K562 (cell line): ENCODE results near the gene GALNT16.

Experiments
- HNRNPK ChIP-seq: fragments of 200-400 bp; formaldehyde crosslinking; IDR thresholded peaks from one replicate; pipeline ENCODE4 v1.6.1; 2018; ENCODE audit warnings: mild to moderate bottlenecking, low read depth, low read length; ENCODE audit not compliant: poor library complexity, severe bottlenecking
- POLR2A ChIP-seq: fragments of 450-650 bp; conservative IDR thresholded peaks from 2 replicates; pipeline ENCODE4 v1.6.1; 2016
- RBM17 ChIP-seq: fragments of 200-400 bp; formaldehyde crosslinking; IDR thresholded peaks from 2 replicates; pipeline ENCODE4 v1.6.1; 2017; ENCODE audit warnings: low read depth, mild to moderate bottlenecking, low read length, borderline replicate concordance
- TF ChIP-seq, protein P1 (sequence below), 3 experiments: IDR thresholded peaks in 2 of 3; conservative IDR thresholded peaks in 1 of 3; 2 replicates each; pipeline ENCODE4 v1.5.1; 2011 to 2012; ENCODE audit warnings: low read length in 3 of 3, mild to moderate bottlenecking in 3 of 3, control low read depth in 2 of 3, improper control_type of control experiment in 1 of 3, inconsistent platforms in 1 of 3, low read depth in 1 of 3, mixed read lengths in 1 of 3, moderate library complexity in 1 of 3; ENCODE audit not compliant: insufficient read depth in 2 of 3

DNA sequence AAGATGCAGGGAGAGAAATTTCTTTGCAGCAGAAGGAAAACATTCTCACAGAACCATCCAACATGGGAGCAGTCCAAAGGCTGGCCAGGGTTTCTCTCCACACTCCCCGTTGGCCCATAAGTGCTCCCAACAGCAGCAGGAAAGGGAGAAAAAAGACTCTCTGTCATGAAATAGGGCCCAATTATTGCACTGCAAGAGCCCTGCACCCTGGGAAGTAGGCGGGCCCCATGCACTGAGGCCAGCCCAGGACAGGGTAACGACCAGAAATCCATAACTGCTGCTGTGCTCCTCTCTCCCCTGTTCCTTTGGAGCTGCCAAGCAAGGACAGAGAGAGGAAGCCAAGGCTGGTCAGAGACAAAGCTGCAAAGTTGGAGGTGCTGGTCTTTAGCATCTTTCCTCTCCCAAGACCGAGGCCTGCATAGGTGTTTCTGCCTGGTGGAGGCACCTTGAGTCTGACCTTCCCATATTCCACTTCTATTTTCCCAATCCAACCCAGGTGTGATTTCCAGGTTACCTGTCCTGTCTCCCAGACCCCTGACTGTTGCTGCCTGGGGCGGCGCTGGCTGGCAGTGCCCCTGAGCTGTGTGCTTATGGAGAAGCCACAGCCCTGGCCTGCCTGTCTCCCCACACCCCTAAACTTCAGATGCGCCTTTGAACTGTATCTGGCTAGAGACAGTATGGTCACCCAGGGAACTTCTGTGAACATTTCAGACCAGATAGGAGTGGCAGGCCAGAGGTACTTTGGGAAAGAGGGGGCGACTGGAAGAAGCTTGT is 6.8 kb downstream of the GALNT16 start:
- TF ChIP-seq HNRNPK (no peak), POLR2A (no peak), RBM17 (no peak)
- TF ChIP-seq, protein P1, sequence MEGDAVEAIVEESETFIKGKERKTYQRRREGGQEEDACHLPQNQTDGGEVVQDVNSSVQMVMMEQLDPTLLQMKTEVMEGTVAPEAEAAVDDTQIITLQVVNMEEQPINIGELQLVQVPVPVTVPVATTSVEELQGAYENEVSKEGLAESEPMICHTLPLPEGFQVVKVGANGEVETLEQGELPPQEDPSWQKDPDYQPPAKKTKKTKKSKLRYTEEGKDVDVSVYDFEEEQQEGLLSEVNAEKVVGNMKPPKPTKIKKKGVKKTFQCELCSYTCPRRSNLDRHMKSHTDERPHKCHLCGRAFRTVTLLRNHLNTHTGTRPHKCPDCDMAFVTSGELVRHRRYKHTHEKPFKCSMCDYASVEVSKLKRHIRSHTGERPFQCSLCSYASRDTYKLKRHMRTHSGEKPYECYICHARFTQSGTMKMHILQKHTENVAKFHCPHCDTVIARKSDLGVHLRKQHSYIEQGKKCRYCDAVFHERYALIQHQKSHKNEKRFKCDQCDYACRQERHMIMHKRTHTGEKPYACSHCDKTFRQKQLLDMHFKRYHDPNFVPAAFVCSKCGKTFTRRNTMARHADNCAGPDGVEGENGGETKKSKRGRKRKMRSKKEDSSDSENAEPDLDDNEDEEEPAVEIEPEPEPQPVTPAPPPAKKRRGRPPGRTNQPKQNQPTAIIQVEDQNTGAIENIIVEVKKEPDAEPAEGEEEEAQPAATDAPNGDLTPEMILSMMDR (IDR thresholded peaks at IDR 0.05 in 2 of 3, conservative IDR thresholded peaks at IDR 0.05 in 1 of 3; ENCODE audit: insufficient read depth in 2 of 3, low read depth in 1 of 3, low read length in 3 of 3): no peak
